NB4 (cell line): Measurements from ENCODE around the gene NEUROD4.

ENCODE experiments used
- DNase-seq: peaks from one replicate; pipeline ENCODE4 v3.0.0; 2010; ENCODE audit warnings: low read depth
- H3K4me3 ChIP-seq: one replicate; pipeline ENCODE4 v1.5.1; 2011; ENCODE audit warnings: mild to moderate bottlenecking, low read depth, low read length, moderate library complexity
- MAX ChIP-seq: IDR thresholded peaks from 2 replicates; pipeline ENCODE4 v1.6.1; 2011; ENCODE audit warnings: low read depth, low read length
- MYC ChIP-seq: IDR thresholded peaks from 2 replicates; pipeline ENCODE4 v1.6.1; 2011; ENCODE audit warnings: low read depth, low read length
- POLR2A ChIP-seq: IDR thresholded peaks from 2 replicates; pipeline ENCODE4 v1.6.1; 2011; ENCODE audit warnings: mild to moderate bottlenecking; ENCODE audit not compliant: insufficient read length; ENCODE audit errors: extremely low read depth
- TF ChIP-seq, protein P1 (sequence below): IDR thresholded peaks from one replicate; pipeline ENCODE4 v1.5.1; 2012; ENCODE audit warnings: low read depth, low read length

Gene NEUROD4

GRCh38 chr12:54977155-54977554 lies 42.6 kb upstream of the NEUROD4 start:
- TF ChIP-seq MAX = no peak
- TF ChIP-seq MYC = no peak
- DNase-seq = no peak

GRCh38 chr12:54977857-54978256 lies 41.9 kb upstream of the NEUROD4 start:
- DNase-seq = no peak
- TF ChIP-seq MAX (no peak), POLR2A (no peak), MYC (no peak)
- TF ChIP-seq, protein P1, sequence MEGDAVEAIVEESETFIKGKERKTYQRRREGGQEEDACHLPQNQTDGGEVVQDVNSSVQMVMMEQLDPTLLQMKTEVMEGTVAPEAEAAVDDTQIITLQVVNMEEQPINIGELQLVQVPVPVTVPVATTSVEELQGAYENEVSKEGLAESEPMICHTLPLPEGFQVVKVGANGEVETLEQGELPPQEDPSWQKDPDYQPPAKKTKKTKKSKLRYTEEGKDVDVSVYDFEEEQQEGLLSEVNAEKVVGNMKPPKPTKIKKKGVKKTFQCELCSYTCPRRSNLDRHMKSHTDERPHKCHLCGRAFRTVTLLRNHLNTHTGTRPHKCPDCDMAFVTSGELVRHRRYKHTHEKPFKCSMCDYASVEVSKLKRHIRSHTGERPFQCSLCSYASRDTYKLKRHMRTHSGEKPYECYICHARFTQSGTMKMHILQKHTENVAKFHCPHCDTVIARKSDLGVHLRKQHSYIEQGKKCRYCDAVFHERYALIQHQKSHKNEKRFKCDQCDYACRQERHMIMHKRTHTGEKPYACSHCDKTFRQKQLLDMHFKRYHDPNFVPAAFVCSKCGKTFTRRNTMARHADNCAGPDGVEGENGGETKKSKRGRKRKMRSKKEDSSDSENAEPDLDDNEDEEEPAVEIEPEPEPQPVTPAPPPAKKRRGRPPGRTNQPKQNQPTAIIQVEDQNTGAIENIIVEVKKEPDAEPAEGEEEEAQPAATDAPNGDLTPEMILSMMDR = no peak

More at GRCh38 chr12:54977155-54977554, 42.6 kb upstream of the NEUROD4 start:
- no peak overlapping the region for H3K4me3 ChIP-seq

GRCh38 chr12:54980341-54980740 lies 39.4 kb upstream of the NEUROD4 start:
- TF ChIP-seq MAX (no peak), POLR2A (no peak), MYC (no peak)
- TF ChIP-seq, protein P1 = no peak
- no peak overlapping the region for H3K4me3 ChIP-seq
- DNase-seq = no peak

More at GRCh38 chr12:54977857-54978256, 41.9 kb upstream of the NEUROD4 start:
- H3K4me3 ChIP-seq = no peak overlapping the region

GRCh38 chr12:54981796-54982195 lies 38.0 kb upstream of the NEUROD4 start:
- TF ChIP-seq MYC = no peak
- TF ChIP-seq, protein P1 = no peak
- TF ChIP-seq MAX = no peak
- no peak for TF ChIP-seq POLR2A

GRCh38 chr12:54983536-54984101 lies 36.2 kb upstream of the NEUROD4 start:
- H3K4me3 ChIP-seq = no peak overlapping the region

More at GRCh38 chr12:54981796-54982195, 38.0 kb upstream of the NEUROD4 start:
- H3K4me3 ChIP-seq = no peak overlapping the region
- no peak for DNase-seq

More at GRCh38 chr12:54983536-54984101, 36.2 kb upstream of the NEUROD4 start:
- TF ChIP-seq MAX = no peak
- TF ChIP-seq, protein P1 = no peak
- no peak for TF ChIP-seq POLR2A
- no peak for TF ChIP-seq MYC
- no peak for DNase-seq
